ENCODE data around the gene EPS15.
A peak's percentile ranks its signal among the peaks of the same experiment; 100 is the strongest.
"Not testable (repeated sequence)": the region's sequence is repeated elsewhere in the genome, so short reads cannot be mapped to it uniquely, and the experiment has no call there.

EPS15 gene

DNA sequence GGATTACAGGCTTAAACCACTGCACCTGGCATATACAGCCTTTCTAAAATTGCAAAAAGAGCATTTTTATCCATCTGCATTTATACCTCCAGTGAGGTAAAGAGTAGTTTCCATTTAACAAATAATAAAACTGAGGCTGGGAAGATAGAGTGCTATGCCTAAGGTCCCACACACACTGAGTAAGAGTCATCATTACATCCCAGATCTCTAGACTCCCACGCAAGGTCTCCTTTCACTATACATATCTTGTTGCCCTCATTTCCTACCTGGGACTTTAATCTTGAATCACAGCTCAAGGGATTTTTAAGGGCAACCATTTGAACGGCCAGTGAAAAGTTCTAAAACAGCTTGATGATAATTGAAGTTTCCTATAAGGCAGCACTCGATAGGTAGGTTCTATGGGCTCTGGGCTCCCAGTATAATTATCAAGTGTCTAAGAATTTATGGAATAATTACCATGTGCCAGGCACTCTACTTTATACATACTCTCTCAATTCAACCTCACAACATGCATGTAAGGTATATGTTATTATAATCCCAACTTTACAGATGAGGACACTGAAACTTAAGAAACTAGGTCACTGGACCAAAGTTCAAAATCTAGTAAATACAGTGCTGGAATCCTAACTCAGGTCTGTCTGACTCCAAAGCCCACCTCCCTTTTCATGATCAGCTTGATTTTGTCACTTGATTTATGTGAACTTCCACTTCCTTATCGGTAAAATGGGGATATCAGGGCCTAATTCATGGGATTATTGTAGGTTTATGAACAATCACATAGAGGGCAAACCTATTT is 23.3 kb upstream of the EPS15 start:
- DNase-seq = no peak

DNA sequence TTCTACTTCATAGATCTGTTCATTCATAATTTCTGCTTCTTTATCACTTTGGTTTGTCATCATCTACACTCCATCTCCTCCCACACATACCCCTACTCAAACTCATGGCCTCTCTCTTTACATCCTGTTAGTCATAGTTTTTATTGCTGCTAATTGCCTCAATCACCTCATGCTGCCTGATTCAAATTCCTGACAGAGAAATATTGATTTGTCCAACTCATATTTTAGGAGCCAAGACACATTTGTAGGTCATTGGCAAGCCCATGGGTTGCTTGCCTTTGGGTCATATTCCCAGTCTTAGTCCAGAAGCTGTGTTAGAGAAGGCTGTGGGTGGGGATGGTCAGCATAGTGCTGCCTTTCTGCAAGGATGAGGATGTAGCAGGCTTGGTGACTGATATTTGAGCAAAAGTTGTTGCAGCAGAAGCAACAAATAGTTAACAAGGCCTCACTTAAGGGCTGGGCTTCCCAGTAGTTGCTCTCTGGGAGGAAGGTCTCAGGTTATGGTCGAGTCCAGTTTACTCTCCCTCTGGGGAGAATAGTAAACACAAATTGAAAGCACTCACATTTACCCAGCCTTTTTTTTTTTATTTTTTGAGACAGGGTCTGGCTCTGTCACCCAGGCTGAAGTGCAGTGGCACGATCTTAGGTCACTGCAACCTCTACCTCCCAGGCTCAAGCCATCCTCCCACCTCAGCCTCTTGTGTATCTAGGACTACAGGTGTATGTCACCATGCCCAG is 22.4 kb upstream of the EPS15 start:
- no peak for DNase-seq

DNA sequence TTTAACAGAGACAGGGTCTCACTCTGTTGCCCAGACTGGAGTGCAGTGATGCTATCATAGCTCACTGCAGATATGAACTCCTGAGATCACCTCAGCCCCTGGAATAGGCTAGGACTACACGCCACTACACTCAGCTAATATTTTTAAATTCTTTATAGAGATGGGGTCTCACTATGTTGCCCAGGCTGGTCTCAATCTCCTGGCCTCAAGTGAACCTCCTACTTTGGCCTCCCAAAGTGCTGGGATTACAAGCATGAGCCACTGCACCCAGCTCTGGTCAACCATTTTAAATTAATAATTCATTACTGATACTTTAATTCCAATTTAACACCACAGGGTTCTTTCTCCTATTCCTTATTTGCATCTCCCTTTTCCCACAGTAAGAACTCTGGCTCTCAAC is 18.5 kb upstream of the EPS15 start:
- DNase-seq = no peak

DNA sequence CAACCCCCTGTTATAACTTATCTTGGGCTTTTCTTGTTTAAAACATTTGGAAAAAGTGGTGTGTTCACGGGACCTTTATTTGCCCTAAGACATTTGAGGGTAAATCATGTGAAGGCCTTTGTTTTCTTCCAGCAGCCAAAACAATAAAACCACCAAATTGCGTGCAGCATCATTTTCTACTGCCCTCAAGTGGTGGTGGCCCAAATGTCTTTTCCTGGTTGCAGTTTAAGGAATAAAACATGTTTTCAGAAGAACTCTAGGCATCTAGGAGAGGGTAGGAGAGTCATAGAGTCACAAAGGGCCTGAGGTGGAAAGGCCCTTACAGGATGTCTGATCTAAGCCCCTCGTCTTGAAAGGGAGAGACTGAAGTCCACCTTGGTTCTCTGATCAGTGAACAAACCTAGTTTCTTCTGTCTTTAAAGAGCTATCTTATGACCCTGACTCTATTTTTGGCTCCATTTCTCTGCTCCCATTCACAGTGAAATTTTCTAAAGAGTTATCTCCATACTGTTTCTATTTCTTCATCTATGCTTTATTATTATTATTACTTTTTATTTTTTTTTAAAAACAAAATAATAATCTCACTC is 16.0 kb upstream of the EPS15 start:
- DNase-seq = peak; percentile 51 to 62

DNA sequence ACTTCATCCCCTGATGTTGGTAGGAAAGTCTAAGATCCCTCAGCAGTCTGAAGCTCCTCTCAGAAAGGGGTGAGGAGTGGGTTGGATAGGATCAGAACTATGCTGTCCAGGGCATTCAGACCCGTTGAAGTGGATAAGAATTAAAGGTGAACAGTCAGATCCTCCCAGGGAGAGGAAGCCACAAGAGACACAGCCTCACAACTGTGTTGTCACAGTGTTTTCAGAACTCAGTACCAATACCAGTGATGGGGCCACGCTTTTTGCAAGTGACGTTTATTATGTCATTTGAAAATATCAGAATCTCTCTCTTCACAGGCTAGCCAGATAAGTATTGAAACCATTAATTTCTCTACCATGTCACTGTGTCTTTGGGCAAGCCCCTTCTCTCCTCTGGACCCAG is 15.4 kb upstream of the EPS15 start:
- DNase-seq = no peak

DNA sequence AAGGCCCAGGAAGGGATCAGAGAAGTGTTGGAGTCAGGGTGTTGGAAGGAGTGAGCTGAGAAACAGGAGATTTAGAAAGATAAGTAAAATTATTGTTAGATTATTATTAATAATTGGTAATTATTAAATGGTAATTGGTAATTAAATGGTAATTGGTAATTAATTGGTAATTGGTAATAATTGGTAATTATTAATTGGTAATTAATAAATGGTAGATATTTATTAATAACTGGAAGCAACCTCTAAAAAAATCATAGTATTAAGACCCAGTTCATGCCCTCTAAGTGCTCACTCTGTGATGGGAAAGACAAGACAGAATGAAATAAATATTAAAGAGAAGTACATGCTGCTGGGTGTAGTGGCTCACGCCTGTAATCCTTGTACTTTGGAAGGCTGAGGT is 13.8 kb upstream of the EPS15 start:
- DNase-seq = no peak

DNA sequence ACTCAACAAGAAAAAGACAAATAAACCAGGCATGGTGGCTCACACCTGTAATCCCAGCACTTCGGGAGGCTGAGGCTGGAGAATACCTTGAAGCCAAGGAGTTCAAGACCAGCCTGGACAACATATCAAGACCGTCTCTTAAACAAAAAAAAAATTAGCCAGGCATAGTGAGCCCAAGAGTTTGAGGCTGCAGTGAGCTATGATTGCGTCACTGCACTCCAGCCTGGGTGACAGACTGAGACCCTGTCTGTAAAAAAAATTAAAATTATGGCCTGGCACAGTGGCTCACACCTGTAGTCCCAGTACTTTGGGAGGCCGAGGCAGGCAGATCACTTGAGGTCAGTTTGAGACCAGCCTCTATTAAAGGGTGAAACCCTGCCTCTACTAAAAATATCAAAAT is 11.4 kb upstream of the EPS15 start:
- not testable (repeated sequence) for DNase-seq

DNA sequence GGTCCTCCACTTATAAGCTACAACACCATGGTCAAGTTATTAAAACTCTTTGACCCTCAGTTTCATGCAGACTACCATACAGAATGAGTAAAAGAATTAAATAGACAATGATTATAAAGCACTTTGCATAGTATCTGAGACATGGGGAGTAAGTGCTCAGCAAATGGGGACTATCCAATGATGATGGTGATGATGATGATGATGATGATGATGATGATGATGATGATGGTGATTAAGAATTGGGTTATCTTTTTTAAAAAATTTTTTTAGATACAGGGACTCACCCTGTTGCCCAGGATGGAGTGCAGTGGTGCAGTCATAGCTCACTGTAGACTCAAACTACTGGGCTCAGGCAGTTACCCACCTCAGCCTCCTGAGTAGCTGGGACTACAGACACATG is 8.1 kb upstream of the EPS15 start:
- DNase-seq = no peak

DNA sequence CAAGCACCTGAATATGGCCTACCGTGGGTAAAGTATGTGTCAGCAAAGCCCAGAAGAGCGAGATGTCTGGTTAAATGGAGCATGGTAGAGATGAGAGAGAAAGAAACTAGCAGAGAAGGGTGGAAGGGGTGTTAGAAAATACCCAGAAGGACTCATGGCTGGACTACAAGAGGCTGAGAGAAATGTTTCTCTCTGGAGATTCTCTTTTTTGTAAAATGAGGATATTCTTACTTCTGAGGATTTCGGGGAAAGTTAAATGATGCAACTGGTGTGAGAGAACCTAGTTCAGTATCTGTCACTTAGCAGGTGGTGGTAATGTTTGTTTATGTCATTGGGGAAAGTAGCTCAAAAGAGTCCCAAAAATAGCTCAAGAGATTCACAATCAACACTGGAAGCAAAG is 7.2 kb upstream of the EPS15 start:
- DNase-seq = no peak

DNA sequence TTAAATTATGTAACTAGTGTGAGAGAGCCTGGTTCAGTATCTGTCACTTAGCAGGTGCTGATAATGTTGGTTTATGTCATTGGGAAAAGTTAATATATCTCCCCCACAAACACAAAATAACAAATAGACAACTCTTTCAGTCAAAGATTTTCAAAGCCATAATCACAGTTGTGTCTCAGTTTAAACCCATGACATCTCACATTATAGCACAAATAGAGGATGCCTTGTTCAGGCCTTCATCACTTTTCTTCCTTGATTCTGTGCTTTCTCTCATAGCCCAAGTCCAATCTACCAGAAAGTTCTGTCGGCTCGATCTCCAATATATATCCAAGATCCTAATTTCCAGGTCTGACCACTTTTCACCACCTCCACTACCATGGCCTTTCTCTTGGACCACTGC is 6.2 kb upstream of the EPS15 start:
- DNase-seq = no peak

DNA sequence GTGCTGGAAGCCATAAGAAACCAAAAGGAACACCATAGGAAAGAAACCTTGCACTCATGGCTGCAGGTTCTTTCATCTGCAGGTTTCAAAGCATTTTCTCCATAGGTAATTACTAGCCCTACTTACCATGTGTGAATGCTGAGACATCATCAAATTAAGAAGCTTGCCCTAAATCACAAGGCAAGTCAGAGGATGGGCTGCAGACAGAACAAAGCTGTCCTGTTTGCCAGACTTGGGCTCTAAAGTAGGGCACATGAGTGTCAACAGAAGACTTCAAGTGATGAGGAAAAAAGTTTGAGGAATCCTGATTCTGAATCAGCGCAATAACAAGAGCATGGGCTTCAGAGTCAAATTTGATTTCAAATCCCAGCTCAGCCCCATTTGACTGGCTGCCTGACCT is 5.8 kb upstream of the EPS15 start:
- no peak for DNase-seq

DNA sequence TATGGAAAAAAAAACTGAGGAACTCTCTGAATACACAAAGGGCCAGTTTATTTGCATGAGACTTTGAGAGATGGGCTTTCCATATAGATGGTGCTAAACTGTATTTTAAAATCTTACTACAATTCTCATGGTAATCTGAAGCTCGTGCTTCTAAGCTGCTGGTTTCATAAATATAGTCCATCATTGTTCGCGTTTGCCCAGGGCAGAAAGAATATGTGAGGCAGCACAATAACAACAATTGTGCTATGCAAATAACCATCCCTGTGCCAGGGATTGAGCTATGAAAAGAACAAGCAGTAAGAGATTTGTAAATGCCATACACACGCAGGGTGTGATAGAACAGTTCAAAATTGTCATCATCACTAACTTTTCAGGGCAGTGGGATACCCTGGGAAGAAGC is 4.9 kb upstream of the EPS15 start:
- DNase-seq = no peak

DNA sequence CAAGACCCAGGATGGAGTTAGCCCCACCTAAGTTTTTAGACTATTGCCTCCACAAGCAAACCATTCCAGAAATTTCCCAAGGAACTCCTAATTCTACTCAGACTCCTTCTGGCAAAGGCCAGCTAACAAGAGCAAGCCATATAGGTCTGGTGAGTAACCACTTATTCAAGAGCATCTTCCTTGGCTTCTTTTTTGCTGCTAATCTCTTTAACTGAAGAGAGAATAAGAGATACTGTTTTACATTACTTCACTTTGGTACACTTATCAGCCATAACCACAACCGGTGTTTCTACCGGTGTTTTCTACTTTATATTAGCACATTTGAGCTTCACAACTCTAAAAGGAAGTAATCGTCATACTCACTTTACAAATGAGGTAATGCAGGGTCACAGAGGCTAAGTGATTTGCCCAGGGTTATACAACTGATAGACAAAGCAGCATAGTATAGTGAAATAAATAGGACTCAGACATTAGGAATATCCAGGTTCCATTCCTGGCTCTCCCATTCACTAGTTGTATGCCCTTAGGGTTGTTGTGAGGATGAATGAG is 1.7 kb upstream of the EPS15 start:
- DNase-seq = no peak

DNA sequence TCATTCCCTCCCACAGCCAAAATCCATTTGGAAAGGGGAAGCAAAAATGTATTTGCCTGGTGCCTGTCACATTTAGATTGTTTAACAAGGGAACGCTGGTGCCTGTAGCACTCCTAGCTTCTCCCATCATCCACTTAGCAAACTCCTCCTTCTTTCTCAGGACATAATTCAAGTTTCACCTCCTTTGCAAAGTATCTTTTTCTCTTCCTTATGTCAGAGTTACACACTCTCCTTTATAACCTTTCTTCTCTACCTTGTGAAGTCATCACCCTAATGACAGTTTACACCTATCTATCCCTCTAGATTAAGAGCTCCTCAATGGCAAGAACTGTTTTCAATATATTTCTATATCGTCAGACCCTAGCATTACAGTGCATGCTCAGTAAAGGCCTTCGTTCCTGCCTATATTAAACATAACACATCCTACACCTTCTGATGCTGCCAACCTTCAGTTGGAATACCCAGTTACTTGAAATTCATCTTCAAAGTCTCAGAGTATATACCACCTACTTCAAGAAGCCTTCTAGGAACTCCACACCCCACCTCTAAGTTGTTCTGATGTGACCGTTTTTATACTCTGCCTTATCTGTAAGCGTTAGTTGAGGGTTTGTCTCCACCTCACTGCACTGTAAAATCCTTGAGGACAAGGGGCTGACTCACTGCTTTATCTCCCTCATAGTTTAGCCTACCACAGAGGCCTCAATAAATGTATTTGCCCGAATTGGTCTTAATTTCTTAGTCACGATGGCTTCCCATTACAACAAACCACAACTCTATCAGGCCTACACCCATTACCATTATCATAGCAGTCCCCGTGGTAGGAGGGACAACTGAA is 1.0 kb upstream of the EPS15 start:
- no peak for DNase-seq

DNA sequence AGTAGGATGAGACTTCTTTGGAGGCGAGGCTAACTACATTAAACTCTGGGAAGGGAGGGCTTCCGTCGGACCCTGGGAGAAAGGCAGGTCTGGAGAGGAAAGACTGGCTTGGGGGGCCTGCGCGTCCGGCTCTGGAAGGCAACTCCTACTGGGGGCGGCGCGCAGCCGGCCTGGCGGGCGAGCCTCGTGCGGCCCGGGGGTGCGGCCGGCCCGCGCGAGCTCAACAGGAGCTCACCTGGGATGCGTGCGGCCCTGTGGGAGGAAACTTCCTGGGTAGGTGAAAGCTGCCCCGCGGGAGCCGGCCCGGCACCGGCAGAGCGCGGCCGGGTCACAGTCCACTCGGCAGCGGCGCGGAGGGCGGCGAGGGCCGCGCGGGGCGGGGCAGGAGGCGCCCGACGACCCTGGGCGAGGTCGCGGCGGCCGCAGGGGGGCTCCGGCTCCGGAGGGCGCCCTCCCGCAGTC is 449 bp downstream of the EPS15 start:
- no peak for DNase-seq

DNA sequence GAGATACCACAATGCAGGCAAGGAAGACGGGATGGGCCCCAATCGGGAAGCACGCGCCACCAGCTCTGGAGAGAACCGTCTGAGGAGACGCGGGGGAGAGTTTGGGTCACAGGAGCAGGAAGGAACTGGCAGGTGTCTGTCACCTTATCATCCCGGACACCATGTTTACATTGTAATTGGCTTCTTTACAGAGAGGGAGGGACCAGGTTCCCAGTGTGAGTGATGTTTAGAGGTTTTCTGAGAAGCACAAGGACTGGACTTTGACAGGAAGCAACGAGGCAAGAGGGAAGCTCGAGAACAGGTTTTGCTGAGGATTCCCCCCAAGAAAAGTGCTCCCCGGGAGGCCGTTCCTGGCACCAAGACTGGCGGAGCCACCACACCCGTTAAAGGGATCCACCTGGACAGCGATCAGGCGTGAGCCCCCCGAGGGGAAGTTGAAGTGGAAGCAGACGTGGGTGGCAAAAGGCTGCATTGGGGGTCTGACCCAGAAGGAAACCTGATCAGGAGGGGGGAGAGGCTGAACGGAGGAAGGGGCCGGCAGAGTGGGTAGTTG is 957 bp downstream of the EPS15 start:
- DNase-seq = peak; percentile 23 to 25

DNA sequence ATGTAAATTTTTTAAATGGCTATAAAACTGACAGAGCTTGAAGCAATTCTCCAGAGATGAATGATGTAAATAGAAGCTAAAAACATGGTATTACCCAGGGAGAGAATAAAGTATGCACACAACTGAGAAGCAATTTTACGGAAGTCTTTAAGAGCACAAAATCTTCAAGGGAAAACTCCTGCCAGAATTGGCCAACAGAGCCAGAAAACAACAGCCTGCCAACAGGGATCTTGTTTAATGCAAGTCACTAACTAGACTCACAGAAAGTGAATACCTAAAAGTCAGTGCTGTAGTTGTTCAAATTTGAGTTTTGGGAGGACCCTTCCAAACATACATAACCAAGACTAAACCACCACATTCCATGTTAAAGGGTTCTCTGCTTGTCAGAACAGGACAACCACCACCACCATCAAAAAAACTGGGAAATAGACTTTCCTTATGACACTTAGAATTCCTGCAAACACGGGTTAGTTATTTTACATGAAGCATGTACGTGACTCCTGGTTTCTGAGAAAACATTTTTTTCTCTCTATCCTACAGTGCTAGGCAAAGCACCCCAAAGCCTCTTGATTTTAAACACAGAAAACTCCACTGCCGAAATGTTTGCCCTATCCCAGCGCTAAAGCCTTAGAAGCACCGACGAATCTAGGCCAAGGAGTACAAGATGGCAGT is 1.6 kb downstream of the EPS15 start:
- DNase-seq = peak; percentile 49 to 63

DNA sequence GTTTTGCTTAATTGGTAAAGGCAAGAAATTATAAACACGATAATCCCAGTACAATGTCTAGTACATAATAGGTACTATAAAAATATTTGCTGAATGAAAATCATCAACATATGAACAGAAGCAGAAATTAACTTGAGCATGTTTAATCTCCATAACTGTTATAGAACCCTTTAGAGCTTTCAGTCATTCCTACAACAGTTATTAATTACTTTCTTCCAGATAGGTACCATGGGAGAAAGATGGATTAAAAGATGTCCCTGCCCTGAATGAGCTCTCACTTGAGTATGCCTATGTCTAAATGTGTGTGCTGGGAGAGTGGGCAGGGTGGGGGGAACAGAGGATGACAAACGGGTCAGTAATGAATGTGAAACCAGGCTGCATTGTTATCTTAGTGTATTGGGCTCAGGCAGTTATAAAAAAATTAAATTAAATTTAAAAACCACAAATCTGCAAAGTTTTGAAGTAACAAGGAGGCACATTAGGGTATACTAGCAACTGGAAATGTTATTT is 2.4 kb downstream of the EPS15 start:
- no peak for DNase-seq

DNA sequence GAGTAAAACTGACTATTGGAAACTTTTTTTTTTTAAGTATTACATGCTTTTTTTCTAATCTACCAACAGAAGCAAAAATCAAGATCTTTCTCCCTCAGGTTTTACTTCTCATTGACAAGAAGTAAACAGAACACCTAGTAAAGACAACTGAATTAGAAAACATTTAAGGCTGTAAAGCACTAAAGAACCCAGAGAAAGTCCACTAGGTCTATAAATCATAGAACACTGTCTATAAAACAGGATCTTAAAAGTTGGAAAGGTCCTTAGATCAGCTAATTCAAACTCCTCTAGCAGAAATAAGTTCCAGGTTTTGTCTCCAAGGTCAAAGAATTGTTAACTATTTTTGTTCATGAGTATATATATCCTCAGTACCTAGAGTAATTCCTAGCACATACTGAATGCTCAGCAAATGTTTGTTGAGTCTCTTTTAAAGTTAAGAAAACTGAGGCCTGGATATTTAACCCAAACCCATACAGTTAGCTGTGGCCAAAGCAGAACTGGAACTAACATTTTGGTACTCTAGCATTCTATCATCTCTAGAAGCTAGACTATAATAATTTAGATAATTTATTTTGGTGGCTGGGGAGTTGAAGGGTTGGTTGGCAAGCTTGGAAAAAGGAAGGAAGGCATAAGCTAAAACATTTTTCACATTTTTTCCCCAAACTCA is 3.0 kb downstream of the EPS15 start:
- no peak for DNase-seq

DNA sequence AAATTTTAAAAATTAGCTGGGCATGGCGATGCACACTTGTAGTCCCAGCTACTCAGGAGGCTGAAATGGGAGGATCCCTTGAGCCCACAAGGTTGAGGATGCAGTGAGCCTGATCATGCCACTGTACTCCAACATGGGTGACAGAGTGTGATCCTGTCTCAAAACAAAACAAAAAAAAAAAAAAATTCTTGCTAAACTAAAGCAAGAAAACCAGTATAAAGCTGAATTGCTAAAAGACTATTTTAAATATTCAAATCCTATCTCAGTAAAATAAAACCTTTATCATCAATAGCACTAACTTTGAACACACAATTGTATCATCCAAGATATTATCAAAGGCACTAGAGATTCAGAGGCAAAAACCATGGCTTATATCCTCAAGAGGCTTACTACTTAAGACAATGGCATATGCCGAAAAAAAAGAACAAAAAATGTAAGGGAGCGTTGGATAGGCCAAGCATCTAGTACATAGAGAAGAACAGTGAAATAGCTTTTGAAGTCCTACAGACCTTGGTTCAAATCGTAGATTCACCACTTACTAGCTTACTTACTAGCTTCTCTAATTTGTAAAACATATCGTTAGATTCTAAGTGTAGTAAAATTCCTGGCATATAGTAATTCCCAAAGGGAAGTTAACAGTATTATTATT is 3.6 kb downstream of the EPS15 start:
- no peak for DNase-seq

DNA sequence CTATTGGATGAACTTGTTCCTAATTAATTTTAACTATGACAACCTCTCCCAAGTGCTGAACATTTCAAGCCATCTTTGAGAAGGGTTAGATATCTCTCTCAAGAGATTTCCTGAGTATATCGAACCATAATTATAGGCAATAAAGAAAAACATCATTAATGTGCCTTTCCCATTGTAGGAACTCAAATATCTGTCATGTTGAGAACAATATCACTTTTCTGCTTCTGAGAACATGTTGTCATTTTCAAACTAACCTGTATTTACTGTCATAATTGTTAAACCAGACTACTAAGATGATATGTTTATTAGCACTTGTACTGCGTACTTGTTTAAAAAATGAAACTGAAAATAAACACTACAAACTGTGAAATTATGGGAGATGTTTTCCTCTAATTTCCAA is 4.3 kb downstream of the EPS15 start:
- DNase-seq = no peak
